Dermis blood vessel endothelial cell (primary cell): Measurements from ENCODE around the gene CDC23. TPM values are rescaled to one million over a fixed set of nuclear protein-coding genes. Genes with fewer than 3 reads are reported as not detected.
"Not testable (repeated sequence)": the region's sequence is repeated elsewhere in the genome, so short reads cannot be mapped to it uniquely, and the experiment has no call there.

Experiments
- DNase-seq: peaks from one replicate; pipeline ENCODE4 v3.0.0; 2010
- total RNA-seq: library from RNA; depleted of rRNA; stranded (reverse); fragments of >200 nt; gene quantifications from 2 replicates; pipeline ENCODE4 v1.2.3, GENCODE V29; 2014

CDC23 gene
- total RNA-seq, 1 donor from 2014 or later = 34.0 TPM

DNA sequence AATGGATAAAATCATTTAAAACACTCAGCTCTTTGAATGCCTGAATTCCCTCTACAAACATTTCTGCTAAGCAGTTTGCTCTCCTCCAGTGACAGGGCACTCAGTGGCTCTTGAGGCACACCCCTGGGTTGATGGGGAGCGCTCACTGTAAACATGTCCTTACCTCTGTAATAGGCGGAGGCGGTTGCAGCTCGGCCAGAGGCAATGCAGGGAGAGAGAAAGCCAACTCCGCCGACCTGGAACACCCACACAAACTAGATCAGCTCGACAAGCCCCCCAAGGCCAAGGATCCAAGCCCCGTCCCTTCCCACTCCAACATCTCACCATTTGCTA is 329 bp downstream of the CDC23 start:
- DNase-seq = peak; percentile 30

GRCh38 chr5:138210985-138211384 is 2.1 kb downstream of the CDC23 start:
- no peak for DNase-seq

DNA sequence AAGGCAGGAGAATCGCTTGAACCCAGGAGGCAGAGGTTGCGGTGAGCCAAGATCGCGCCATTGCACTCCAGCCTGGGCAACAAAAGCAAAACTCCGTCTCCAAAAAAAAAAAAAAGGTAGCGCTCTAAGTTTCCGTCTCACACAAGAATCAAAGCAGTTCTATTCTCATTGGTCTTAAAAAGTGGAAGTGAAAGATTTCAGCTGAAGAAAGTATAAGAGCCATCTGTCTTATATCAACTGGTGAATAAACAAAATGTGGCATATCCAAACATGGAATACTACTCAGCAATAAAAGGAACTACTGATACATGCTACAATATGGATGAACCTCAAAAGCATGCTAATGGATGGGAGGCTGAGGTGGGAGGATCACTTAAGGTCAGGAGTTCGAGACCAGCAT is 19.3 kb downstream of the CDC23 start:
- DNase-seq = not testable (repeated sequence)

DNA sequence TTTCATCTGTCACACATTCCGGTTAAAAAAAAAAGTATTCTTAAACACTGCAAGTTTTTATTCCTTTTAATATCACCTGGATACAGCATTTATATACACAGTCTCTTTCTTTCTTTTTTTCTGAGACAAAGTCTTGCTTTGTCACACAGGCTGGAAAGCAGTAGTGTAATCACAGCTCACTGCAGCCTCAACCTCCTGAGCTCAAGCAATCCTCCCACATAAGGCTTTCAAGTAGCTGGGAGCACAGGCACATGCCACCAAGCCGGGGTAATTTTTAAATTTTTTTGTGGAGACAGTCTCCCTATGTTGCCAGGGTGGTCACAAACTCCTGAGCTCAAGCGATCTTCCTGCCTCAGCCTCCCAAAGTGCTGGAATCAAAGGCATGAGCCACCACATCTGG is 20.3 kb downstream of the CDC23 start:
- no peak for DNase-seq

- no peak for DNase-seq
Measured at GRCh38 chr5:138188626-138189025, 24.5 kb downstream of the CDC23 start.

DNA sequence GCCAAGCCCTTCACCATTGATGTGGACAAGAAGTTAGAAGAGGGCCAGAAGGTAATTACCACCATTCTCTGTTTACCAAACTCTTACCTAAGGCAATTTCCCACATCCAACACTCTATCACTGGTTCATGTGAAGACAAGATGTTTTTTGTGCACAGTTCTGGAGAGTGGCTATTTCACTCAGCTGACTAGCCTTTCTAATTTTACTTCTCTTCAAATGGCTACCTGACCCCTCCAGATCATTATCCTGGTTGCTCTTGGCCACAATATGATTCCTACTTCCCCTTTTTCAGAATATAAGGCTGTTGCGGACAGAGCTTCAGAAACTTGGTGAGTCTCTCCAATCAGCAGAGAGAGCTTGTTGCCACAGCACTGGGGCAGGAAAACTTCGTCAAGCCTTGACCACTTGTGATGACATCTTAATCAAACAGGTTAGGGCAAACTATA is 27.1 kb downstream of the CDC23 start:
- no peak for DNase-seq

- DNase-seq = no peak
Measured at GRCh38 chr5:138182808-138183207, 30.3 kb downstream of the CDC23 start.

DNA sequence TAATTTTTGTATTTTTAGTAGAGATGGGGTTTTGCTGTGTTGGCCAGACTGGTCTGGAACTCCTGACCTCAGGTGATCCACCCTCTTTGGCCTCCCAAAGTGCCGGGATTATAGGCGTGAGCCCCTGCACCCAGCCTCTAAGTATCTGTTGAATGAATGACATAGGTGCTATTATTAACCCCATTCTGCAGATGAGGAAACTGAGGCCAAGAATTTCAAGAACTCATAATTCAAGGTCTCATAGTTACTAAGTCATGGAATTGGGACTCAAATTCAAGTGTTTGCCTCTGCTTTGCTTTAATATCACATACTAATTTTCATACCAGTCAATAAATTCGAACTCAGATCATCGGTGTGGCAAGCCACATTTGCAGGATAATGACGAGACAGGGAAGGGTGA is 32.3 kb downstream of the CDC23 start:
- DNase-seq = no peak

DNA sequence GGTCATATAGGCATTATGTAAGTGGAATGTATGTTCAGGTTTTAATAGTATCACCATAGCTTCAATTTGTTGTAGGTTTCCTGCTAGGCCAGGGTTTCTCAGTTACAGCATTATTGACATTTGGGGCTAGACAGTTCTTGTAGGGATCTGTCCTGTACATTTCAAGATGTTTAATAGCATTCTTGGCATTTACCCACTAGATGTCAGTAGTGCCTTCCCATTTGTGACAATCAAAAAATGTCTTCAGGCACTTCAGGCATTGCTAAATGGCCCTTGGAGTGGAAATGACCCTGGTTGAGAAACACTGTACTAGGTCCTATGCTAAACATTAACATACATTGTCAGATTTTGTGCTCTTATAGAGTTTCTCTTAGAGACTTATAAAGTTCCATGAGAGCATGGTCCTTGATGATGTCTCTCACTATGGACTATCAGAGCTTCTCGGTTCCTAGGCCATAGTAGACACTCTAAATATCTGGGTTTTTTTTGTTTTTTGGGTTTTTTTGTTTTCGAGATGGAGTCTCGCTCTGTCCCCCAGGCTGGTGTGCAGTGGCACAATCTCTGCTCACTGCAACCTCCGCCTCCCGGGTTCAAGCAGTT is 32.8 kb downstream of the CDC23 start:
- DNase-seq = peak; percentile 82

DNA sequence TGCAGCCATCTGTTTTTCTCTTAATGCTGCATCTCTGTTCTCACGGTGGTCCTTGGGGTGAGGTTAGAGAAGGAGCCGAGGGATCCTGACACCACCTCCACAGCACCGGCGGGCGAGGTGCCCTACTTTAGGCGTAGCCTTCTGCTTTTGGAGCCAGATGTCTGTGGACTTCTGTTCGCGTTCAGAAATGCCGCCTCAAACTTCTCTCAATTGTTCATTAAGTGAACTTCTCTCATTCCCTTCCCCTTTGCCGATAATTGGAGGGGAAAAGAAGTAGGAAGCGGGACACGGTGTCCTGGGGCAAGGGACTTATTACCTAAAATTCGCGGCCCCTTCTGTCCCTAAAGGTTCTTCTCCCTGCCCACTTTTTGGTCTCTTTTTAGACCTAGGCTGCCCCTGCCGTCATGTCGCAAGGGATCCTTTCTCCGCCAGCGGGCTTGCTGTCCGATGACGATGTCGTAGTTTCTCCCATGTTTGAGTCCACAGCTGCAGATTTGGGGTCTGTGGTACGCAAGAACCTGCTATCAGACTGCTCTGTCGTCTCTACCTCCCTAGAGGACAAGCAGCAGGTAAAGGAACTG is 33.8 kb downstream of the CDC23 start:
- DNase-seq = peak; percentile 4

- peak; percentile 97 for DNase-seq
Measured at GRCh38 chr5:138178516-138179276, 34.4 kb downstream of the CDC23 start, which contains the start of the genes BRD8 and KIF20A. Gene BRD8, minus strand, starts transcription at chr5:138178630. Its CDS starts 16 bp downstream, at chr5:138178614. Gene KIF20A, plus strand, starts transcription at chr5:138179112. Its CDS starts 569 bp downstream, at chr5:138179681.

DNA sequence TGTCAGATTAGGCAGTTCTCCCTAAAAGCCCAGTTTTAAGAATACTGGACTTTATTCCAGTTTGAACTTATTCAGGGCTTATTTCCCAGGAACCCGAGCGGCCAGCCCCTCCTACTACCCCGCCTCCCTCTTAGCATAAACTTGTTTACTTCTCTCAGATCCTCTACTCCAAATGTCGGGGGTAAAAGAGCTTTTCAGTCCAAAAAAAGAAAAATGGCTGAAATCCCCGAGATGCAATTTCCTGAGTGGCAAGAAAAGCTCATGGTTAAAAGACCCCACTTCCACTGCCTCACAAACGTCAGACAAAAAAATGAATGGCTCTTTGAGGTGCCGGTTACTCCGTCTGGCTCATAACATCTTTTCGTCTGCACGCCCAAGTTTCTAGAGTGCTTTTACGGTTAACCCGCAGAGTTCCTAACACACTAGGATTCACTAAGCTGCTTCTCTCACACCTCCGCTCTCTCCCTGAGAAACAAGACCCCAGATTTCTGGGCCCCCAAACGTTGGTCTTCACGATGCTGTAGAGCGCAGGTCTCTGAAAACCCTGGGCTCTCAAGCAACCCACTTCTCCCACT is 35.1 kb downstream of the CDC23 start:
- DNase-seq = peak; percentile 56

GRCh38 chr5:138170299-138170698 is 42.8 kb downstream of the CDC23 start:
- no peak for DNase-seq

GRCh38 chr5:138169124-138169523 is 44.0 kb downstream of the CDC23 start:
- no peak for DNase-seq

DNA sequence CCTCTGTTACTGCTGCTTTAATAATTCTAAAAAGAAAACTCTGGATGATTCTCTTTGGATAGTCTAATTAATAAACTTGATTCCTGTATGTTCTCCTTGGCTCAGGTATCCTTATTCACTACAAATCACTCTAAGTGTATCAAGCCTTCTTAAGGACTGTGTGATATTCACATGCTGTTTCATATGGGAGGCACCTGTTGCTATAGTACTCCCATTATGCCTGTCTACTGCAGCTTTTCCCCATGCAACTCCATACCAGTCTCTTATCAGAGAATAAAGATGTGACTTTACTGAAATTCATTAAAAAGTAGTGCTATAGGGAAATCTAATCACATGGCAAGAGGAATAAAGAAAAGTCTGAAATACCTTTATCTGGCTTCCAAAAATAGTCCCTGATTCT is 49.4 kb downstream of the CDC23 start:
- DNase-seq = no peak

- DNase-seq = no peak
Measured at GRCh38 chr5:138160706-138161105, 52.4 kb downstream of the CDC23 start.

DNA sequence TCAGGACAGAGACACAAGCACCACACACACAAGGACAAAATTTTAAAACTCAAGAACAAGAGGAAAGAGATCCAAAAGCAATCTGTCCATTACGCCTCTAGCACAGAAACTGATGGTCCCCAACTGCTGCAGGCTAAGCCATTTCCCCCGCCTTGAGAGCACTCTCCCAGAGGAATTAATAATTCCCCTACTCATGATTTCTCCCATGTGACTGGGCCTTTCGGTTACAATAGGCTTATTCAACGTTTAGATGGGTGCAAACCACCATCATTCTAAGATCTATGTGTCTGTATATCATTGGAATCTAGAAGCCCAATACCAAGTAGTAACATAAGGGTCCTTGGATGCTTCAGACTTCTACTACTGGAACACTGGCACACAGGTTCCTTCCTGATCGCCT is 53.5 kb downstream of the CDC23 start:
- no peak for DNase-seq

- no peak for DNase-seq
Measured at GRCh38 chr5:138157626-138158025, 55.5 kb downstream of the CDC23 start.

DNA sequence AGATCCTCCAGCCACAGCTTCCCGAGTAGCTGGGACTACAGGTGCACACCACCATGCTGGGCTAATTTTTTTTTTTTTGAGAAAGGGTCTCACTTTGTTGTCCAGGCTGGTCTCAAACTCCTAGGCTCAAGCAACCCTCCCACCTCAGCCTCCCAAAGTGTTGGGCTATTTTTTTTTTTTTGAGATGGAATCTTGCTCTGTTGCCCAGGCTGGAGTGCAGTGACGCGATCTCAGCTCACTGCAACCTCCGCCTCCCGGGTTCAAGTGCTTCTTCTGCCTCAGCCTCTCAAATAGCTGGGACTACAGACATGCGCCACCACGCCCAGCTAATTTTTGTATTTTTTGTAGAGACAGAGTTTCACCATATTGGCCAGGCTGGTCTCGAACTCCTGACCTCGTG is 57.1 kb downstream of the CDC23 start:
- not testable (repeated sequence) for DNase-seq

GRCh38 chr5:138149530-138149929 is 63.6 kb downstream of the CDC23 start:
- peak; percentile 32 for DNase-seq

- DNase-seq = peak; percentile 84
Measured at GRCh38 chr5:138148811-138149210, 64.3 kb downstream of the CDC23 start.

DNA sequence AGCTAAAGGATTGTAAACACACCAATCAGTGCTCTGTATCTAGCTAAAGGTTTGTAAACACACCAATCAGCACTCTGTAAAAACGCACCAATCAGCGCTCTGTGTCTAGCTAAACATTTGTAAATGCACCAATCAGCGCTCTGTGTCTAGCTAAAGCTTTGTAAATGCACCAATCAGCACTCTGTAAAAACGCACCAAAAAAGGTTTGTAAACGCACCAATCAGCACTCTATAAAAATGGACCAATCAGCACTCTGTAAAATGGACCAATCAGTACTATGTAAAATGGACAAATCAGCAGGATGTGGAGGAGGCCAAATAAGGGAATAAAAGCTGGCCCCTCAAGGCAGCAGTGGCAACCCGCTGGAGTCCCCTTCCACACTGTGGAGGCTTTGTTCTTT is 69.5 kb downstream of the CDC23 start:
- DNase-seq = not testable (repeated sequence)

DNA sequence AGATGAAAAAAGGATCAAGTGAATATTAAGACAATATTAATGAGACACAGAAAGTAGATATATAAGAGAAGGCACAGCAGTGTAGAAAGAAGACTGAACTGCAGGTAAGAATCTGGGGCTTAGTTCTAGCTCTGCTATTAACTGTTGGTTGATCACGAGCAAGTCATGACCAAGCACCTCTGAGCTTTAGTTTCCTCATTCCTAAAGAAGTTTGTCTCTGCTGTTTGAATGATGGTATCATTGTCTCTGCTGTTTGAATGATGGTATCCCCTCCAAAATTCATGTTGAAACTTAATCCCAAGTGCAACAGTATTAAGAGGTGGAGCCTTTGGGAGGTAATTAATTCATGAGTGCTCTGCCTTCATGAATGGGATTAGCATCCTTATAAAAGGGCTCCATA is 71.4 kb downstream of the CDC23 start:
- DNase-seq = no peak

DNA sequence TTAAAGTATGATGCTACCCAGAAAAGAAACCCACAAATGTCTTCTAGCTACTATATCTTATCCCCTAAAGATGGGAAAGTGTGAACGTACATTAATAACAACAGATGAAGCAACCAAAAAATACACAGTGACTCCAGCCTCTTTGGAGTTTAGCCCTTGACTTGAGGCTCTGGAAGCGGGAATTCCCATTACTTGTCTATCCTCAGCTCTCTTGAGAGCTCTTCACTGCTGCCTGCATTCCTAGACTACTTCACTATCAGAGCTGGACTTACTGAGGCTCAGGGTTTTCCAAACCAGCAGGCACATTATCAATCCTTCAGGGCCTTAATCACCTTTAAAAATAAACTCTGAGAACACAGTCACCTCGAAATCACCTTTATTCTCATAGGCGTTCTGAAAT is 72.9 kb downstream of the CDC23 start:
- DNase-seq = no peak
